Astrocyte of the cerebellum (primary cell): ENCODE measurements around the gene POLR2I.
A peak's percentile ranks its signal among the peaks of the same experiment; 100 is the strongest.

Experiments
- DNase-seq: peaks from one replicate; pipeline ENCODE4 v3.0.0-alpha.2; 2011; ENCODE audit warnings: low read depth
- H3K4me3 ChIP-seq: 2 replicates; pipeline ENCODE4 v1.5.1; 2011; ENCODE audit warnings: mild to moderate bottlenecking, low read depth, low read length, moderate library complexity
- CTCF ChIP-seq: IDR thresholded peaks from 2 replicates; pipeline ENCODE4 v1.5.1; 2012; ENCODE audit warnings: low read length, low read depth, moderate library complexity, mild to moderate bottlenecking; ENCODE audit errors: missing control alignments
- in situ Hi-C: cut with HindIII; loops from 2 replicates; pipeline ENCODE4 v1.10.0; 2017; ENCODE audit warnings: low sequenced_read_pairs

POLR2I gene

DNA sequence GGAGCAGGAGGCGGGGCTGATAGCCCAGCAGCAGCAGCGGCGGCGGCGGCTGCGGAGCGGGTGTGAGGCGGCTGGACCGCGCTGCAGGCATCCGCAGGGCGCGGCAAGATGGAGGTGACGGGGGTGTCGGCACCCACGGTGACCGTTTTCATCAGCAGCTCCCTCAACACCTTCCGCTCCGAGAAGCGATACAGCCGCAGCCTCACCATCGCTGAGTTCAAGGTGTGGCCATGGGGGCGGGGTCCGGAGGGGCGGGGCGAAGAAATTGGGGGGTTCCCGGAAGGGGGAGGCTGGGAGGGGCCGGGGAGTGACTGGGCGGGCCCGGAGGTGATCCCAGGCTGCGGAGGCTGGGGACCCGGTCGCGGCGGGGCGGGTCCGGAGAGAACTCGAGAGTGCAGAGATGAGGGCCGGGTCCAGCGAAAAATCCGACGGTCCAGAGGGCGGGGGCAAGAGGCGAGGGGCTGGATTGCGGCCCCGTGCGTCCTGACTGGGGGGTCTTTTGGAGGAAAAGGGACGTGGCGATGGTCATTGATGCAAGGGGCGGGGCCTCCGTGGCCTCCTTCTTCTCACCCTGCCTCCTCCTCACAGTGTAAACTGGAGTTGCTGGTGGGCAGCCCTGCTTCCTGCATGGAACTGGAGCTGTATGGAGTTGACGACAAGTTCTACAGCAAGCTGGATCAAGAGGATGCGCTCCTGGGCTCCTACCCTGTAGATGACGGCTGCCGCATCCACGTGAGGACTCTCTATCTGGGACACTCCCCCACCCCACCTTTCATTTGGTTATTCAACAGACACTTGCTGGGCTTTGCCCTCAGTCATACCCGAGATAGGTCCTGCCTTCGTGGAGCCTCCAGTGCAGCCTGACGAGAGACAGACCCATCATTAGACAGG lies 1.0 kb upstream of the POLR2I start, which contains the start of gene TBCB:
TBCB (plus strand) TSS at position 16 of the 891 bp plus-strand sequence; CDS start at position 109, 93 bp downstream.
- TF ChIP-seq CTCF: no peak
- in situ Hi-C loops: no loop called here
- H3K4me3 ChIP-seq: peak within 1 kb of the TSS; percentile 96
- DNase-seq: no peak

GRCh38 chr19:36113894-36114720 lies 568 bp downstream of the POLR2I start:
- no peak for DNase-seq
- in situ Hi-C loops: no loop called here
- peak; percentile 27 for TF ChIP-seq CTCF
- H3K4me3 ChIP-seq: peak overlapping the region; percentile 96

DNA sequence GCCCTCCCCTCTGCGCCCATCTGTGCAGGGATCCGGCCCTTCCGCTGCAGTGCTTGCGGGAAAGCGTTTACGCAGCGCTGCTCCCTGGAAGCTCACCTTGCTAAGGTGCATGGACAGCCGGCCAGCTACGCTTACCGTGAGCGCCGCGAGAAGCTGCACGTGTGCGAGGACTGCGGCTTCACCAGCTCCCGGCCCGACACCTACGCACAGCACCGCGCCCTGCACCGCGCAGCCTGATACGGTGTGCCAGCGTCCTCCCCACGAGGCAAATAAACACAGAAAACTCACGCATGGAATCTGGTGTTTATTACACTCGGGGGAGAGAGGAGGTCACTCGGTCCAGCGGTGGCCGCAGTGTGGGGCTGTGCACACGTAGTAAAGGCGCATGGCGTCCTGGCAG lies 1.2 kb downstream of the POLR2I start:
- no peak for TF ChIP-seq CTCF
- H3K4me3 ChIP-seq: peak overlapping the region; percentile 96
- in situ Hi-C loops: no loop called here
- DNase-seq: no peak

GRCh38 chr19:36112678-36113077 lies 2.0 kb downstream of the POLR2I start:
- in situ Hi-C loops: no loop called here

DNA sequence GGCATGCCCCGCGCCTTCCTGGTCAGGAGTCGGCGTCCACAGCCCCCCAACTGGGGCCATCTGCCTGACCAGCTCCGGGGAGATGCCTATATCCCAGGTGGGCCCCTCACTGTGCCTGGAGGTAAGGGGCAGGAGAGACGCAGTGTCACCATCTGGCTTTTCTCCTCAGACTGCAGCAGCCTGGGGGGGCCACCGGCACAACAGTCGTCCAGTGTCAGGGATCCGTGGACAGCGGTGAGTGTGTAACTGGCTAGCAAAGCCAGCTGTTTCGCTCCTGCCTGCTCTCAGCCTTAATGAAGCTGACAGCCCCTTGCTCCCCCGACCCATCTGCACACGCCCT lies 3.5 kb downstream of the POLR2I start:
- no peak overlapping the region for H3K4me3 ChIP-seq
- in situ Hi-C loops: no loop called here
- TF ChIP-seq CTCF: no peak
- no peak for DNase-seq

More at GRCh38 chr19:36112678-36113077, 2.0 kb downstream of the POLR2I start:
- no peak for DNase-seq
- TF ChIP-seq CTCF: no peak
- no peak overlapping the region for H3K4me3 ChIP-seq

DNA sequence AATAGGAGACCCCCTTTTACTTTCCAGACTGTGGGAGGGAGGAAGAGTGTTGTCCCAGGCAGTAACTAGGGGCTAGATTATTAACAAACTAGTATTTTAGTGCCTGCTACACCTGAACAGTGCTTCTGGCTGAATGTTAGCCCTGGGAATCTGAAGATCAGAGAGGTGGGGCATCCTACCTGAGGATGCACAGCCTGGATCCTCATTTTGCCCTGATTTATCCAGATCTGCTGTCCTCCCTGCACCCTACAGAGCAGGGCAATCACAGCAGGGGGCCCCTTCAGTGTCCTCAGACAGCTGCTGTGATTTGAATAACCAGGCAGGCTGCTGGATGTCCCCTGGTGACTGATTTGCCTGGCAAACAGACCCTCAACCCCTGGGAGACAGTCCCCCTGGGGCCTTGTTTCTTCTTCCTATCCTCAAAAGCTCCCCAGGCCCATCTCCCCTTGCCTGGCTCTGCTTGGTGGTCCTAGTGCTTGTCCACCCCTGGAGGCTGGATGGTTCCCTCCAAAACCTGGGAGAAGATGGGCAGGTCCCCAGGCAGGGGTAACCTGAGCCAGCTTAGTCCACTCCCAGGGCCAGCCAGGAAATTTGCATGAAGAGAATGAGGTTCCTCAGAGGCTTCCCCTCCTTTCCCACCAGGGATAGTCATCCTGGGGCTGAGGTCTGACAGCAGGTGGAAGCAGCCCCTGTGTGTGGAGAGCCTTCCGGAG lies 4.0 kb downstream of the POLR2I start, which contains the start of gene OVOL3:
OVOL3 (plus strand) TSS at position 657 of the 713 bp plus-strand sequence. CDS start 60 bp downstream, outside the sequence.
- TF ChIP-seq CTCF: no peak
- in situ Hi-C loops: no loop called here
- DNase-seq: no peak
- no peak within 1 kb of the TSS for H3K4me3 ChIP-seq
